ENCODE results near the gene MAGEH1. TPM values are rescaled to one million over a fixed set of nuclear protein-coding genes. Genes with fewer than 3 reads are reported as not detected.
A peak's percentile ranks its signal among the peaks of the same experiment; 100 is the strongest.

MAGEH1 gene
- total RNA-seq, 1 donor from 2014 or later: 23.5 TPM

DNA sequence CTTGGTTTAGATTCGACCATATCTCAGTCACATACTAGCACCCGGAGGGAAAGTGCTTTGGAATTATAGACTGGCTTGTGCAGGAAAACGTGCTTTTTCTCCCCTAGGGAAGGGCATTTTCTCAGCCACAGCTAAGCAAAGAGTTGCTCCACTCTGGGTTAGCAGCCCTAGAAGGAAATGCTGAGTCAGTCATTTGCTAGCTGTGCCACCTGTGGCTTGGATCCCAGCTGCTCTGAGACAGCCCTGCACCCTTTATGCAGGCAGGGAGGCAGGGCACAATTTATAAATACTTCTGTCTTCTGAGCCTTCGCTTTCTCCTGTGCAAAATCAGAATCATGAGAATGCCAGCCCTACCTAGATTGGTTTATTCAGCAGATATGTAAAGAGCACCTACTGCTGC, 39.0 kb downstream of the MAGEH1 start:
- Mint-ChIP-seq H3K4me1 (peaks cover 18% of the 10 kb centered on the region), H3K27ac (peak overlapping the region; percentile 50), H3K36me3 (peaks cover 3% of the 10 kb centered on the region), H3K4me3 (peak overlapping the region; percentile 92), H3K9me3 (peaks cover 6% of the 10 kb centered on the region), H3K27me3 (ENCODE audit: insufficient read depth, low read depth) (no peaks in the 10 kb centered on the region)
- Histone ChIP-seq H3K9me3 (ENCODE audit: low read depth) (no peaks in the 10 kb centered on the region), H3K36me3 (no peaks in the 10 kb centered on the region), H4K20me1 (ENCODE audit: low read depth) (no peaks in the 10 kb centered on the region), H3K4me2 (no peak overlapping the region), H2AFZ (replicated peaks) (no peak overlapping the region), H3K27ac (no peak overlapping the region), H3K4me3 (no peak overlapping the region), H3F3A (ENCODE audit: low read depth) (peaks cover 19% of the 10 kb centered on the region), H3K9ac (no peak overlapping the region), H3K4me1 (peaks cover 3% of the 10 kb centered on the region), H3K27me3 (no peaks in the 10 kb centered on the region), H3K79me2 (ENCODE audit: low read depth) (no peaks in the 10 kb centered on the region)
- TF ChIP-seq EZH2phosphoT487 (IDR thresholded peaks at IDR 0.05): no peak
- TF ChIP-seq, protein P1, sequence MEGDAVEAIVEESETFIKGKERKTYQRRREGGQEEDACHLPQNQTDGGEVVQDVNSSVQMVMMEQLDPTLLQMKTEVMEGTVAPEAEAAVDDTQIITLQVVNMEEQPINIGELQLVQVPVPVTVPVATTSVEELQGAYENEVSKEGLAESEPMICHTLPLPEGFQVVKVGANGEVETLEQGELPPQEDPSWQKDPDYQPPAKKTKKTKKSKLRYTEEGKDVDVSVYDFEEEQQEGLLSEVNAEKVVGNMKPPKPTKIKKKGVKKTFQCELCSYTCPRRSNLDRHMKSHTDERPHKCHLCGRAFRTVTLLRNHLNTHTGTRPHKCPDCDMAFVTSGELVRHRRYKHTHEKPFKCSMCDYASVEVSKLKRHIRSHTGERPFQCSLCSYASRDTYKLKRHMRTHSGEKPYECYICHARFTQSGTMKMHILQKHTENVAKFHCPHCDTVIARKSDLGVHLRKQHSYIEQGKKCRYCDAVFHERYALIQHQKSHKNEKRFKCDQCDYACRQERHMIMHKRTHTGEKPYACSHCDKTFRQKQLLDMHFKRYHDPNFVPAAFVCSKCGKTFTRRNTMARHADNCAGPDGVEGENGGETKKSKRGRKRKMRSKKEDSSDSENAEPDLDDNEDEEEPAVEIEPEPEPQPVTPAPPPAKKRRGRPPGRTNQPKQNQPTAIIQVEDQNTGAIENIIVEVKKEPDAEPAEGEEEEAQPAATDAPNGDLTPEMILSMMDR (IDR thresholded peaks at IDR 0.05): no peak
- TF ChIP-seq EZH2 (IDR thresholded peaks at IDR 0.05): no peak
- no peak for DNase-seq (ENCODE audit: low spot score)

Small RNA genes within 50 kb of the gene (microRNA-seq; reads per million reads assigned to microRNA genes)
- gene MIR4536-1 (not detected), gene MIR4536-2 (not detected)

Small RNA genes within 50 kb of the gene (small RNA-seq; reads per million reads assigned to genes)
- gene MIR4536-2: not detected

Other genes starting within 250 kb of the MAGEH1 start
- not detected in 2 replicates for gene PAGE5, start 231.8 kb upstream of the MAGEH1 start, total RNA-seq (ENCODE audit: low replicate concordance)
- not detected in 2 replicates for gene PAGE3, start 187.2 kb upstream of the MAGEH1 start, total RNA-seq (ENCODE audit: low replicate concordance)
- gene USP51, start 37.7 kb downstream of the MAGEH1 start, total RNA-seq (ENCODE audit: low replicate concordance): 6.6 and 8.6 TPM in 2 replicates
- not detected in 2 replicates for gene FOXR2, start 171.3 kb downstream of the MAGEH1 start, total RNA-seq (ENCODE audit: low replicate concordance)

All from neural progenitor cell (in vitro differentiated cells).